Body of pancreas (tissue), 4 donors: ENCODE results near the gene CYP2D6. TPM values are rescaled to one million over a fixed set of nuclear protein-coding genes. Genes with fewer than 3 reads are reported as not detected.
A peak's percentile ranks its signal among the peaks of the same experiment; 100 is the strongest.
"Not testable (repeated sequence)": the region's sequence is repeated elsewhere in the genome, so short reads cannot be mapped to it uniquely, and the experiment has no call there.

Experiments used
- ATAC-seq: fragments of 150-250 bp; one replicate; pipeline ENCODE4 v1.9.1; 2016
- DNase-seq, 4 donors: peaks; one replicate each; pipeline ENCODE4 v3.0.0-alpha.2; 2019
- H3K27ac ChIP-seq, 4 donors: fragments of 200-600 bp; sonication (generic); 1 replicate in 3 of 4; 2 replicates in 1 of 4; pipeline versions ENCODE4 v1.5.1 to v1.6.1; 2016 to 2019; ENCODE audit warnings: mild to moderate bottlenecking in 1 of 4, mixed read lengths in 1 of 4, moderate library complexity in 1 of 4
- H3K27me3 ChIP-seq, 2 donors: fragments of 200-600 bp; sonication (generic); one replicate each; pipeline ENCODE4 v1.6.0; 2016; ENCODE audit warnings: mild to moderate bottlenecking in 1 of 2
- H3K36me3 ChIP-seq, 2 donors: fragments of 200-600 bp; sonication (generic); replicated peaks in 1 of 2; 2 replicates each; pipeline ENCODE4 v1.5.1; 2016; ENCODE audit warnings: low read depth in 2 of 2; ENCODE audit not compliant: insufficient read depth in 1 of 2
- H3K4me1 ChIP-seq: fragments of 200-600 bp; sonication (generic); one replicate; pipeline ENCODE4 v1.6.0; 2016
- H3K4me3 ChIP-seq, 2 donors: fragments of 200-600 bp; sonication (generic); 1 replicate in 1 of 2; 2 replicates in 1 of 2; pipeline ENCODE4 v1.5.1; 2016 to 2019
- H3K9me3 ChIP-seq, 3 donors: fragments of 200-600 bp; sonication (generic); 1 replicate in 2 of 3; 2 replicates in 1 of 3; pipeline ENCODE4 v1.5.1; 2016
- CTCF ChIP-seq, 7 experiments: fragments of 450-650 bp in 4 of 7; fragments of 200-600 bp in 3 of 7; sonication (generic) in 3 of 7; IDR thresholded peaks; one replicate each; pipeline ENCODE4 v1.5.1; 2016 to 2019; ENCODE audit warnings: antibody characterized with exemption in 7 of 7
- POLR2A ChIP-seq, 3 donors: fragments of 450-650 bp; IDR thresholded peaks; one replicate each; pipeline ENCODE4 v1.6.1; 2016; ENCODE audit warnings: antibody characterized with exemption in 3 of 3, mild to moderate bottlenecking in 2 of 3
- WGBS, 2 donors: methylation state at CpG; one replicate each; pipeline ENCODE4 v1.1.5; 2017; 5-methylcytosine and 5-hydroxymethylcytosine counted together
- intact Hi-C: fragments of 100-400 bp; cut with DNase I; formaldehyde crosslinking; loops from one replicate; pipeline ENCODE4 v1.15.1; 2023
- total RNA-seq, 2 donors: library from RNA; depleted of rRNA; stranded (reverse); fragments of >200 nt; gene quantifications; one replicate each; pipeline ENCODE4 v1.1.0, GENCODE V29; 2016

Gene CYP2D6
- total RNA-seq, 2 donors from 2014 or later = 0.52 to 2.0 TPM

GRCh38 chr22:42131562-42131961 lies 952 bp upstream of the CYP2D6 start:
- no peak for ATAC-seq
- no peak for DNase-seq
- 60 to 68% methylated on average over 7 to 8 of the region's 8 CpGs for WGBS, 2 donors

GRCh38 chr22:42130182-42130581 lies 428 bp downstream of the CYP2D6 start:
- ATAC-seq, H3K4me3 ChIP-seq, DNase-seq, H3K27me3 ChIP-seq, intact Hi-C loops, H3K9me3 ChIP-seq, H3K36me3 ChIP-seq, H3K4me1 ChIP-seq, H3K27ac ChIP-seq: not testable (repeated sequence)
- 0 to 14% methylated on average over 1 of the region's 7 CpGs for WGBS, 2 donors

More at GRCh38 chr22:42131562-42131961, 952 bp upstream of the CYP2D6 start:
- Histone ChIP-seq H3K9me3 (no peaks in the 10 kb centered on the region), H3K4me3 (no peak overlapping the region), H3K27me3 (no peaks in the 10 kb centered on the region), H3K36me3 (no peaks in the 10 kb centered on the region), H3K4me1 (peaks cover 6% of the 10 kb centered on the region), H3K27ac (no peak overlapping the region)
- intact Hi-C loops = no loop called here
- TF ChIP-seq CTCF (IDR thresholded peaks at IDR 0.05) (no peak), POLR2A (IDR thresholded peaks at IDR 0.05) (no peak)

GRCh38 chr22:42128776-42129694 lies 1.6 kb downstream of the CYP2D6 start:
- H3K4me3 ChIP-seq, H3K9me3 ChIP-seq, H3K36me3 ChIP-seq, H3K27me3 ChIP-seq, H3K27ac ChIP-seq, intact Hi-C loops, H3K4me1 ChIP-seq: not testable (repeated sequence)
- ATAC-seq (peak; percentile 47), DNase-seq (peak in 3 of 4 donors; percentile 9 to 44 (median 40))
- 64 to 67% methylated on average over 52 to 61 of the region's 65 CpGs for WGBS, 2 donors

- 85 to 88% methylated on average over 5 to 13 of the region's 13 CpGs for WGBS, 2 donors
- intact Hi-C loops = not testable (repeated sequence)
These were observed 2.6 kb downstream of the CYP2D6 start for GRCh38 chr22:42128007-42128406.

GRCh38 chr22:42127606-42128005 lies 3.0 kb downstream of the CYP2D6 start:
- intact Hi-C loops = no loop called here
- ATAC-seq (no peak), DNase-seq (no peak)
- H3K27ac ChIP-seq = no peak overlapping the region
- TF ChIP-seq POLR2A (IDR thresholded peaks at IDR 0.05) (no peak), CTCF (IDR thresholded peaks at IDR 0.05) (no peak)
- H3K27me3 ChIP-seq = no peaks in the 10 kb centered on the region
- H3K4me1 ChIP-seq = peaks cover 6% of the 10 kb centered on the region
- 88 to 90% methylated on average over 4 to 16 of the region's 16 CpGs for WGBS, 2 donors
- no peaks in the 10 kb centered on the region for H3K36me3 ChIP-seq
- no peak overlapping the region for H3K4me3 ChIP-seq
- no peaks in the 10 kb centered on the region for H3K9me3 ChIP-seq

More at GRCh38 chr22:42128007-42128406, 2.6 kb downstream of the CYP2D6 start:
- not testable (repeated sequence) for H3K27ac ChIP-seq, H3K36me3 ChIP-seq, H3K27me3 ChIP-seq, ATAC-seq, DNase-seq, H3K4me3 ChIP-seq, H3K9me3 ChIP-seq, H3K4me1 ChIP-seq

GRCh38 chr22:42123529-42123928 lies 7.1 kb downstream of the CYP2D6 start:
- H3K36me3 ChIP-seq, H3K27me3 ChIP-seq, ATAC-seq, H3K27ac ChIP-seq, H3K9me3 ChIP-seq, H3K4me3 ChIP-seq, DNase-seq, intact Hi-C loops, H3K4me1 ChIP-seq: not testable (repeated sequence)
- WGBS, 2 donors = no CpG with 5 or more reads among the region's 4 CpGs

- ATAC-seq, intact Hi-C loops, DNase-seq, H3K27ac ChIP-seq, H3K4me3 ChIP-seq, H3K27me3 ChIP-seq, H3K36me3 ChIP-seq, H3K4me1 ChIP-seq, H3K9me3 ChIP-seq: not testable (repeated sequence)
- 63 to 82% methylated on average over 15 of the region's 15 CpGs for WGBS, 2 donors
These were observed 10.2 kb downstream of the CYP2D6 start for GRCh38 chr22:42120231-42121021.
